ENCODE measurements around the gene ADAMTSL3. TPM values are rescaled to one million over a fixed set of nuclear protein-coding genes. Genes with fewer than 3 reads are reported as not detected.

ADAMTSL3 gene
- total and polyA plus RNA-seq, 2 donors (not counting 1 experiment from before 2014, with no cell fraction given) = 0.01 TPM; not detected in 1

- no peak overlapping the region for H3K9ac ChIP-seq (ENCODE audit: low read length)
- H3K36me3 ChIP-seq (replicated peaks in 1 of 2; ENCODE audit: control extremely low read depth in 1 of 2, control insufficient read depth in 1 of 2, extremely low read depth in 1 of 2, insufficient read depth in 2 of 2, low read length in 1 of 2) = no peaks in the 10 kb centered on the region
- ChIA-PET CTCF (no interaction called here), POLR2A (no interaction called here)
- no peak for ATAC-seq (ENCODE audit: low read depth)
- no peak overlapping the region for H3K4me3 Mint-ChIP-seq
- H3K27me3 Mint-ChIP-seq = peaks cover 4% of the 10 kb centered on the region
- 74% methylated on average over 4 of the region's 9 CpGs for WGBS (ENCODE audit: insufficient coverage)
- no peak overlapping the region for H2AFZ ChIP-seq (ENCODE audit: insufficient read depth, low read depth, low read length, poor library complexity, severe bottlenecking)
- no peaks in the 10 kb centered on the region for H3K4me1 ChIP-seq (ENCODE audit: control insufficient read depth in 2 of 2, insufficient read depth in 2 of 2, low read length in 2 of 2)
- H3K79me2 ChIP-seq (ENCODE audit: control insufficient read depth, insufficient read depth, low read length) = no peaks in the 10 kb centered on the region
- H3K9me3 ChIP-seq (ENCODE audit: control extremely low read depth in 1 of 3, control insufficient read depth in 2 of 3, insufficient read depth in 1 of 3, low read length in 2 of 3) = no peaks in the 10 kb centered on the region
- no peak for DNase-seq
- no peaks in the 10 kb centered on the region for H3K27me3 ChIP-seq (replicated peaks in 1 of 4; ENCODE audit: control extremely low read depth in 1 of 4, control insufficient read depth in 3 of 4, insufficient read depth in 4 of 4, low read length in 3 of 4)
- no peak overlapping the region for H3K4me3 ChIP-seq (ENCODE audit: control extremely low read depth in 1 of 5, extremely low read depth in 1 of 5, insufficient read depth in 1 of 5, low read depth in 2 of 5, low read length in 4 of 5)
- intact Hi-C loops (cut with micrococcal nuclease) = no loop called here
- TF ChIP-seq EZH2 (IDR thresholded peaks at IDR 0.05; ENCODE audit: borderline replicate concordance, insufficient read depth, low read depth, low read length, poor library complexity, severe bottlenecking) (no peak), CTCF (IDR thresholded peaks at IDR 0.05) (no peak)
- H3K27ac ChIP-seq (ENCODE audit: low read length in 2 of 2) = no peak overlapping the region
- no peak overlapping the region for H3K4me2 ChIP-seq (replicated peaks; ENCODE audit: low read depth, low read length, poor library complexity, severe bottlenecking)
- H4K20me1 ChIP-seq (ENCODE audit: control insufficient read depth, insufficient read depth, low read length, poor library complexity, severe bottlenecking) = no peaks in the 10 kb centered on the region
- H3K9me3 Mint-ChIP-seq (ENCODE audit: insufficient read depth) = no peaks in the 10 kb centered on the region
- H3K4me1 Mint-ChIP-seq = no peaks in the 10 kb centered on the region
- no peak overlapping the region for H3K27ac Mint-ChIP-seq
Observed at GRCh38 chr15:83694015-83694414, 40.1 kb downstream of the ADAMTSL3 start.

GRCh38 chr15:83694536-83694935 is 40.6 kb downstream of the ADAMTSL3 start:
- CTCF ChIA-PET = no interaction called here
- H3K36me3 ChIP-seq (replicated peaks in 1 of 2; ENCODE audit: control extremely low read depth in 1 of 2, control insufficient read depth in 1 of 2, extremely low read depth in 1 of 2, insufficient read depth in 2 of 2, low read length in 1 of 2) = no peaks in the 10 kb centered on the region
- Mint-ChIP-seq H3K4me1 (no peaks in the 10 kb centered on the region), H3K27ac (no peak overlapping the region), H3K4me3 (no peak overlapping the region), H3K9me3 (ENCODE audit: insufficient read depth) (no peaks in the 10 kb centered on the region), H3K27me3 (peaks cover 4% of the 10 kb centered on the region)
- TF ChIP-seq CTCF (IDR thresholded peaks at IDR 0.05) = no peak
- no peak for TF ChIP-seq EZH2 (IDR thresholded peaks at IDR 0.05; ENCODE audit: borderline replicate concordance, insufficient read depth, low read depth, low read length, poor library complexity, severe bottlenecking)
- H2AFZ ChIP-seq (ENCODE audit: insufficient read depth, low read depth, low read length, poor library complexity, severe bottlenecking) = no peak overlapping the region
- no peaks in the 10 kb centered on the region for H4K20me1 ChIP-seq (ENCODE audit: control insufficient read depth, insufficient read depth, low read length, poor library complexity, severe bottlenecking)
- intact Hi-C loops (cut with micrococcal nuclease) = no loop called here
- no peak overlapping the region for H3K4me2 ChIP-seq (replicated peaks; ENCODE audit: low read depth, low read length, poor library complexity, severe bottlenecking)
- no peak overlapping the region for H3K9ac ChIP-seq (ENCODE audit: low read length)
- DNase-seq = no peak
- POLR2A ChIA-PET = no interaction called here
- no peak overlapping the region for H3K27ac ChIP-seq (ENCODE audit: low read length in 2 of 2)
- H3K27me3 ChIP-seq (replicated peaks in 1 of 4; ENCODE audit: control extremely low read depth in 1 of 4, control insufficient read depth in 3 of 4, insufficient read depth in 4 of 4, low read length in 3 of 4) = no peaks in the 10 kb centered on the region
- H3K9me3 ChIP-seq (ENCODE audit: control extremely low read depth in 1 of 3, control insufficient read depth in 2 of 3, insufficient read depth in 1 of 3, low read length in 2 of 3) = no peaks in the 10 kb centered on the region
- H3K4me1 ChIP-seq (ENCODE audit: control insufficient read depth in 2 of 2, insufficient read depth in 2 of 2, low read length in 2 of 2) = no peaks in the 10 kb centered on the region
- no peak for ATAC-seq (ENCODE audit: low read depth)
- no peaks in the 10 kb centered on the region for H3K79me2 ChIP-seq (ENCODE audit: control insufficient read depth, insufficient read depth, low read length)
- no peak overlapping the region for H3K4me3 ChIP-seq (ENCODE audit: control extremely low read depth in 1 of 5, extremely low read depth in 1 of 5, insufficient read depth in 1 of 5, low read depth in 2 of 5, low read length in 4 of 5)
- 90% methylated on average over 3 of the region's 5 CpGs for WGBS (ENCODE audit: insufficient coverage)
